ENCODE data around the gene SYNPO2.
"Not testable (repeated sequence)": the region's sequence is repeated elsewhere in the genome, so short reads cannot be mapped to it uniquely, and the experiment has no call there.

SYNPO2 gene

DNA sequence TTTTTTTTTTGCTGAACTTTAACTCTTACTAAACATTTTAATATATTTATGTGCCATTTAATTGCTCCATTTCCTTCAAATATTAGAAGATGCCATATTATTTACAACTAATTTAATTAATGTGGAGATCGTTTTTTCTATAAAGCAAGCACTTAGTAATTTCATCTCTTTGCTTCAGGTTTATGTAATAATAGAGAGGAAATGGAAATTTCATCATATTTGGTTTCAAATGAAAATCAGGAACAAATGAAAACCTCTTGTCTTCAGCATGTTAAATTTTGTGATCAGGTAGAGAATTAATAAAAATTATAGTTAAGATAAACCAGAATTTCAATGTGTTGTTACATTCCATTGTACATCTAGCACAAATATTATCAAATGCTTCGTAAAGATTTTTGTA lies 120.1 kb downstream of the SYNPO2 start:
- no peak for TF ChIP-seq EZH2 (IDR thresholded peaks at IDR 0.05; ENCODE audit: borderline replicate concordance, low read depth, low read length, severe bottlenecking)
- TF ChIP-seq, protein P1, sequence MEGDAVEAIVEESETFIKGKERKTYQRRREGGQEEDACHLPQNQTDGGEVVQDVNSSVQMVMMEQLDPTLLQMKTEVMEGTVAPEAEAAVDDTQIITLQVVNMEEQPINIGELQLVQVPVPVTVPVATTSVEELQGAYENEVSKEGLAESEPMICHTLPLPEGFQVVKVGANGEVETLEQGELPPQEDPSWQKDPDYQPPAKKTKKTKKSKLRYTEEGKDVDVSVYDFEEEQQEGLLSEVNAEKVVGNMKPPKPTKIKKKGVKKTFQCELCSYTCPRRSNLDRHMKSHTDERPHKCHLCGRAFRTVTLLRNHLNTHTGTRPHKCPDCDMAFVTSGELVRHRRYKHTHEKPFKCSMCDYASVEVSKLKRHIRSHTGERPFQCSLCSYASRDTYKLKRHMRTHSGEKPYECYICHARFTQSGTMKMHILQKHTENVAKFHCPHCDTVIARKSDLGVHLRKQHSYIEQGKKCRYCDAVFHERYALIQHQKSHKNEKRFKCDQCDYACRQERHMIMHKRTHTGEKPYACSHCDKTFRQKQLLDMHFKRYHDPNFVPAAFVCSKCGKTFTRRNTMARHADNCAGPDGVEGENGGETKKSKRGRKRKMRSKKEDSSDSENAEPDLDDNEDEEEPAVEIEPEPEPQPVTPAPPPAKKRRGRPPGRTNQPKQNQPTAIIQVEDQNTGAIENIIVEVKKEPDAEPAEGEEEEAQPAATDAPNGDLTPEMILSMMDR (IDR thresholded peaks at IDR 0.05; ENCODE audit: borderline replicate concordance, extremely low read depth, low read length, poor library complexity, severe bottlenecking): no peak
- no peak overlapping the region for H3K27ac ChIP-seq (ENCODE audit: low read length)
- H3K4me3 ChIP-seq (ENCODE audit: low read depth in 1 of 2, low read length in 2 of 2): no peak overlapping the region
- H3K9me3 ChIP-seq (ENCODE audit: insufficient read depth, low read length, severe bottlenecking): no peaks in the 10 kb centered on the region
- H3K4me1 ChIP-seq (ENCODE audit: insufficient read depth, low read length): no peaks in the 10 kb centered on the region
- H3K27me3 ChIP-seq (ENCODE audit: insufficient read depth, low read length, poor library complexity): peaks cover 3% of the 10 kb centered on the region
- H4K20me1 ChIP-seq (ENCODE audit: insufficient read depth, low read length): no peaks in the 10 kb centered on the region
- no peak overlapping the region for H2AFZ ChIP-seq (ENCODE audit: low read depth, low read length)
- H3K79me2 ChIP-seq (ENCODE audit: insufficient read depth, low read length): no peaks in the 10 kb centered on the region
- ATAC-seq (ENCODE audit: insufficient read depth, low read depth) (no peak), DNase-seq (no peak)
- H3K9ac ChIP-seq (ENCODE audit: low read depth, low read length): no peak overlapping the region
- no peak overlapping the region for H3K4me2 ChIP-seq (ENCODE audit: insufficient read depth, low read length)
- H3K36me3 ChIP-seq (ENCODE audit: insufficient read depth, low read length): no peaks in the 10 kb centered on the region

DNA sequence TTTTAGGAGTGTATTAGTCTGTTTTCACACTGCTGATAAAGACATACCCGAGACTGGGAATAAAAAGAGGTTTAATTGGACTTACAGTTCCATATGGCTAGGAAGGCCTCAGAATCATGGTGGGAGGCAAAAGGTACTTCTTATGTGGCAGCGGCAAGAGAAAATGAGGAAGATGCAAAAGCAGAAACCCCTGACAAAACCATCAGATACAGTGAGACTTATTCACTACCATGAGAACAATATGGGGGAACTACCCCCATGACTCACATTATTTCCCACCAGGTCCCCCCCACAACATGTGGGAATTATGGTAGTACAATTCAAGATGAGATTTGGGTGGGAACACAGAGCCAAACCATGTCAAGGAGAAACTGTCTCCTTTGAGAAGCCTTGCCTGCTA lies 121.6 kb downstream of the SYNPO2 start:
- H4K20me1 ChIP-seq (ENCODE audit: insufficient read depth, low read length); H2AFZ ChIP-seq (ENCODE audit: low read depth, low read length); DNase-seq; H3K27ac ChIP-seq (ENCODE audit: low read length); H3K36me3 ChIP-seq (ENCODE audit: insufficient read depth, low read length); H3K79me2 ChIP-seq (ENCODE audit: insufficient read depth, low read length); ATAC-seq (ENCODE audit: insufficient read depth, low read depth); H3K4me3 ChIP-seq (ENCODE audit: low read depth in 1 of 2, low read length in 2 of 2); H3K4me1 ChIP-seq (ENCODE audit: insufficient read depth, low read length); H3K9ac ChIP-seq (ENCODE audit: low read depth, low read length); H3K9me3 ChIP-seq (ENCODE audit: insufficient read depth, low read length, severe bottlenecking); H3K27me3 ChIP-seq (ENCODE audit: insufficient read depth, low read length, poor library complexity); H3K4me2 ChIP-seq (ENCODE audit: insufficient read depth, low read length): not testable (repeated sequence)

DNA sequence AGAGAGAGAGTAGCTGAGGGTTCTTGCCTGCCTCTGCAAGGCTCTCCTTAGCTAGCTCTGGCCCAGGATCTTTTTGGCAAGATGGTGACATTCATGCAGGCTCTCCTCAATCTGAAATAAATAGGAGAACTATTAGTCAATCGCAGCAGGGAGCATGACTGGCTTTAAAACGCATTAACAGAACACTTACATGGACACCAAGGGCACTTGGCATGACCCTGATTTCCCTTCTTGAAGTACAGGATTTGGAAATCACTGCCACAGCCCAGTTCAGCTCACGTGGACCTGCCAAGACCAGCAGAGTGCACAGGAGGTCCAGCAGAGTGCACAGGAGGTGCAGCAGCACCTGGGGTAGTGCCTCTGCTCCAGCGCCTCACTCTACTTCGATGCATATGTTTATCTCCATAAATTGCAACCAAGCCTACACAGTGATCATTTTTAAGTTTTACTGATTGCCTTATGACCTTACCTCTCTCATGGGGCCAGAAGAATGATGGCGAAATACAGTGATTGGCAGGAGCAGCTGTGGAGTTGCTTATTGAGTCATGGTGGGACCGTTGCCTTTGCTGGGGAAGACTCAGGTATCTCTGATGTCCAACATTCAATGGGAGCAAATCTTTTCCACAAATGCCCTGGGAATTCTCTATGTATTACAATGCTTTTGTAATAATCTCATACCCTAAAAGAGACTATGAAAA lies 122.4 kb downstream of the SYNPO2 start:
- H4K20me1 ChIP-seq (ENCODE audit: insufficient read depth, low read length): no peaks in the 10 kb centered on the region
- no peak overlapping the region for H3K27ac ChIP-seq (ENCODE audit: low read length)
- no peaks in the 10 kb centered on the region for H3K9me3 ChIP-seq (ENCODE audit: insufficient read depth, low read length, severe bottlenecking)
- no peak overlapping the region for H2AFZ ChIP-seq (ENCODE audit: low read depth, low read length)
- H3K4me2 ChIP-seq (ENCODE audit: insufficient read depth, low read length): no peak overlapping the region
- ATAC-seq (ENCODE audit: insufficient read depth, low read depth): no peak
- no peaks in the 10 kb centered on the region for H3K4me1 ChIP-seq (ENCODE audit: insufficient read depth, low read length)
- no peak overlapping the region for H3K4me3 ChIP-seq (ENCODE audit: low read depth in 1 of 2, low read length in 2 of 2)
- no peaks in the 10 kb centered on the region for H3K79me2 ChIP-seq (ENCODE audit: insufficient read depth, low read length)
- no peak overlapping the region for H3K9ac ChIP-seq (ENCODE audit: low read depth, low read length)
- no peak for DNase-seq
- TF ChIP-seq EZH2 (IDR thresholded peaks at IDR 0.05; ENCODE audit: borderline replicate concordance, low read depth, low read length, severe bottlenecking): no peak
- TF ChIP-seq, protein P1 (IDR thresholded peaks at IDR 0.05; ENCODE audit: borderline replicate concordance, extremely low read depth, low read length, poor library complexity, severe bottlenecking): no peak
- H3K36me3 ChIP-seq (ENCODE audit: insufficient read depth, low read length): no peaks in the 10 kb centered on the region
- H3K27me3 ChIP-seq (ENCODE audit: insufficient read depth, low read length, poor library complexity): peaks cover 3% of the 10 kb centered on the region

DNA sequence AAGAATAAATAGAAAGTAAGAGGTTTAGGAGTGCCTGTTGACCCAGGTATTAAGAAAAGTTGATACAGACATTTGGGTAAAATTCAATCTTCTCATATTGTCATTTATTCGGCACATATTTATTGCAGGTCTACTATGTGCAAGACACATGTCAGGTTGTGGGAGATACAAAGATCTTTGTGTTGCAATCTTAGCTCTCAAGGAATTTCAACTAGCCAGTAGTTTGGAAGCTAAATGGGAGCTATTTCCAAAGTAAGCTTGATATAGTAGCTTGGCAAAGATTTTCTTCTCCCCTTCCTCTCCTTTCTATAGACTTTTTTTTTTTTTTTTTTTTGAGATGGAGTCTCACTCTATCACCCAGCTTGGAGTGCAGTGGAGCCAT lies 122.9 kb downstream of the SYNPO2 start:
- H3K36me3 ChIP-seq (ENCODE audit: insufficient read depth, low read length): no peaks in the 10 kb centered on the region
- H3K79me2 ChIP-seq (ENCODE audit: insufficient read depth, low read length): no peaks in the 10 kb centered on the region
- H3K4me2 ChIP-seq (ENCODE audit: insufficient read depth, low read length): no peak overlapping the region
- H3K27ac ChIP-seq (ENCODE audit: low read length): no peak overlapping the region
- TF ChIP-seq EZH2 (IDR thresholded peaks at IDR 0.05; ENCODE audit: borderline replicate concordance, low read depth, low read length, severe bottlenecking): no peak
- TF ChIP-seq, protein P1 (IDR thresholded peaks at IDR 0.05; ENCODE audit: borderline replicate concordance, extremely low read depth, low read length, poor library complexity, severe bottlenecking): no peak
- H3K4me3 ChIP-seq (ENCODE audit: low read depth in 1 of 2, low read length in 2 of 2): no peak overlapping the region
- peaks cover 3% of the 10 kb centered on the region for H3K27me3 ChIP-seq (ENCODE audit: insufficient read depth, low read length, poor library complexity)
- H3K9ac ChIP-seq (ENCODE audit: low read depth, low read length): no peak overlapping the region
- DNase-seq (no peak), ATAC-seq (ENCODE audit: insufficient read depth, low read depth) (no peak)
- no peaks in the 10 kb centered on the region for H3K4me1 ChIP-seq (ENCODE audit: insufficient read depth, low read length)
- no peaks in the 10 kb centered on the region for H3K9me3 ChIP-seq (ENCODE audit: insufficient read depth, low read length, severe bottlenecking)
- H2AFZ ChIP-seq (ENCODE audit: low read depth, low read length): no peak overlapping the region
- H4K20me1 ChIP-seq (ENCODE audit: insufficient read depth, low read length): no peaks in the 10 kb centered on the region

Measured in DND-41 (cell line).